ENCODE measurements around the gene BRD8. TPM values are rescaled to one million over a fixed set of nuclear protein-coding genes. Genes with fewer than 3 reads are reported as not detected.

Gene BRD8
- total and polyA plus RNA-seq, 2 donors (not counting 3 experiments of a cell fraction or from before 2014, with no cell fraction given), result 38.2 to 73.7 TPM

GRCh38 chr5:138180183-138180782 lies 1.9 kb upstream of the BRD8 start:
- H3K9me3 ChIP-seq (replicated peaks; ENCODE audit: control insufficient read depth, insufficient read depth, low read length), result no peaks in the 10 kb centered on the region
- H3K27ac ChIP-seq (ENCODE audit: insufficient read depth, low read depth, low read length), result no peak overlapping the region
- H3K36me3 ChIP-seq (ENCODE audit: control insufficient read depth in 2 of 2, extremely low read depth in 1 of 2, insufficient read depth in 2 of 2, low read length in 2 of 2), result peaks cover 15 to 26% of the 10 kb centered on the region in 2 experiments
- peak overlapping the region; percentile 64 for H3K4me2 ChIP-seq (ENCODE audit: insufficient read depth, low read length)
- ChIA-PET POLR2A (no interaction called here), CTCF (interaction anchor here (1.0 to 1.7 kb wide), 7 partner anchors 12 to 368 kb away, joined by 3 to 16 read pairs (median 4); no protein-coding TSS in a partner anchor)
- BruUV-seq (replicated peaks), result no TSS peak
- no peaks in the 10 kb centered on the region for H4K20me1 ChIP-seq (replicated peaks; ENCODE audit: control insufficient read depth, extremely low read depth, insufficient read depth, low read length)
- H3K9me1 ChIP-seq (replicated peaks; ENCODE audit: control insufficient read depth, extremely low read depth, insufficient read depth, low read length), result no peaks in the 10 kb centered on the region
- intact Hi-C loops (cut with micrococcal nuclease) (loop anchor here (1.0 kb wide), 3 partner anchors 103 to 323 kb away; no protein-coding TSS in a partner anchor), dilution Hi-C loops (cut with MboI; ENCODE audit: extremely low pct_ligation_motif_present, low sequenced_read_pairs) (no loop called here)
- peak; percentile 78 for FAIRE-seq
- TF ChIP-seq MYC (IDR thresholded peaks at IDR 0.05; ENCODE audit: low read depth, low read length) (no peak), CTCF (IDR thresholded peaks at IDR 0.05; ENCODE audit: extremely low read depth in 1 of 2, insufficient read depth in 1 of 2, low read depth in 1 of 2, low read length in 2 of 2) (peak; percentile 36 to 45)
- peak overlapping the region; percentile 54 for H3K9ac ChIP-seq (replicated peaks; ENCODE audit: extremely low read depth, insufficient read depth, low read length)
- peaks cover 22% of the 10 kb centered on the region for H3K4me1 ChIP-seq (ENCODE audit: control insufficient read depth, extremely low read depth, insufficient read depth, low read length)
- H3K79me2 ChIP-seq (ENCODE audit: control insufficient read depth, insufficient read depth, low read length), result peaks cover 43% of the 10 kb centered on the region
- H2AFZ ChIP-seq (ENCODE audit: low read depth, low read length), result no peak overlapping the region
- DNase-seq (ENCODE audit: low read depth, low spot score), result peak; percentile 76
- no peaks in the 10 kb centered on the region for H3K27me3 ChIP-seq (ENCODE audit: control insufficient read depth in 2 of 2, insufficient read depth in 2 of 2, low read length in 2 of 2)
- H3K4me3 ChIP-seq (replicated peaks in 1 of 3; ENCODE audit: insufficient read depth in 1 of 3, low read depth in 1 of 3, low read length in 3 of 3), result peak overlapping the region in 2 of 3 experiments; percentile 61 to 95

GRCh38 chr5:138179277-138179857 lies 937 bp upstream of the BRD8 start:
- CTCF ChIA-PET, result interaction anchor here (1.0 to 2.1 kb wide), 4 partner anchors 12 to 324 kb away, joined by 4 to 10 read pairs (median 8); no protein-coding TSS in a partner anchor
- intact Hi-C loops (cut with micrococcal nuclease) (loop anchor here (1.0 to 5.0 kb wide), 3 partner anchors 34 to 153 kb away; partner anchors contain the start of genes CDC23 and CDC25C), dilution Hi-C loops (cut with MboI; ENCODE audit: extremely low pct_ligation_motif_present, low sequenced_read_pairs) (no loop called here)
- TSS peak; percentile 60 for BruUV-seq (replicated peaks)
- no peaks in the 10 kb centered on the region for H3K9me1 ChIP-seq (replicated peaks; ENCODE audit: control insufficient read depth, extremely low read depth, insufficient read depth, low read length)
- H3K9ac ChIP-seq (replicated peaks; ENCODE audit: extremely low read depth, insufficient read depth, low read length), result peak overlapping the region; percentile 54
- POLR2A ChIA-PET, result no interaction called here
- TF ChIP-seq MYC (IDR thresholded peaks at IDR 0.05; ENCODE audit: low read depth, low read length) (no peak), FOS (IDR thresholded peaks at IDR 0.05; ENCODE audit: borderline replicate concordance, insufficient read depth, low read length) (no peak), JUN (IDR thresholded peaks at IDR 0.05; ENCODE audit: borderline replicate concordance, insufficient read depth, insufficient read length, low read depth) (no peak), POLR2AphosphoS5 (IDR thresholded peaks at IDR 0.05; ENCODE audit: insufficient read depth, low read depth, low read length) (no peak), MAX (IDR thresholded peaks at IDR 0.05; ENCODE audit: insufficient read depth, insufficient read length) (no peak), CTCF (IDR thresholded peaks at IDR 0.05; ENCODE audit: extremely low read depth in 1 of 2, insufficient read depth in 1 of 2, low read depth in 1 of 2, low read length in 2 of 2) (no peak), GATA2 (IDR thresholded peaks at IDR 0.05; ENCODE audit: insufficient read depth, insufficient read length, low read depth, low read length) (no peak), POLR2A (IDR thresholded peaks at IDR 0.05; ENCODE audit: low read depth, low read length) (no peak), EZH2 (IDR thresholded peaks at IDR 0.05; ENCODE audit: borderline replicate concordance, low read depth, low read length, severe bottlenecking) (no peak)
- H3K27ac ChIP-seq (ENCODE audit: insufficient read depth, low read depth, low read length), result peak overlapping the region; percentile 9
- no peaks in the 10 kb centered on the region for H3K27me3 ChIP-seq (ENCODE audit: control insufficient read depth in 2 of 2, insufficient read depth in 2 of 2, low read length in 2 of 2)
- no peaks in the 10 kb centered on the region for H3K9me3 ChIP-seq (replicated peaks; ENCODE audit: control insufficient read depth, insufficient read depth, low read length)
- peaks cover 12 to 22% of the 10 kb centered on the region in 2 experiments for H3K36me3 ChIP-seq (ENCODE audit: control insufficient read depth in 2 of 2, extremely low read depth in 1 of 2, insufficient read depth in 2 of 2, low read length in 2 of 2)
- H2AFZ ChIP-seq (ENCODE audit: low read depth, low read length), result peak overlapping the region; percentile 47
- H4K20me1 ChIP-seq (replicated peaks; ENCODE audit: control insufficient read depth, extremely low read depth, insufficient read depth, low read length), result no peaks in the 10 kb centered on the region
- DNase-seq (ENCODE audit: low read depth, low spot score) (no peak), FAIRE-seq (no peak)
- peak overlapping the region; percentile 61 to 95 (median 71) for H3K4me3 ChIP-seq (replicated peaks in 1 of 3; ENCODE audit: insufficient read depth in 1 of 3, low read depth in 1 of 3, low read length in 3 of 3)
- peaks cover 46% of the 10 kb centered on the region for H3K79me2 ChIP-seq (ENCODE audit: control insufficient read depth, insufficient read depth, low read length)
- peaks cover 22% of the 10 kb centered on the region for H3K4me1 ChIP-seq (ENCODE audit: control insufficient read depth, extremely low read depth, insufficient read depth, low read length)
- H3K4me2 ChIP-seq (ENCODE audit: insufficient read depth, low read length), result peak overlapping the region; percentile 64

Measured in endothelial cell of umbilical vein (primary cell).